ENCODE results near the gene PPP2R5D. TPM values are rescaled to one million over a fixed set of nuclear protein-coding genes. Genes with fewer than 3 reads are reported as not detected.
"Not testable (repeated sequence)": the region's sequence is repeated elsewhere in the genome, so short reads cannot be mapped to it uniquely, and the experiment has no call there.

PPP2R5D gene
- total RNA-seq, 1 donor from 2014 or later: 44.3 TPM

GRCh38 chr6:43036712-43037111 lies 52.3 kb downstream of the PPP2R5D start:
- no peaks in the 10 kb centered on the region for H3K4me1 Mint-ChIP-seq (ENCODE audit: unreplicated experiment)
- H3K36me3 Mint-ChIP-seq (ENCODE audit: unreplicated experiment): peaks cover 43% of the 10 kb centered on the region
- H3K4me3 Mint-ChIP-seq (ENCODE audit: unreplicated experiment): no peak overlapping the region
- H3K27ac Mint-ChIP-seq (ENCODE audit: unreplicated experiment): no peak overlapping the region
- no peaks in the 10 kb centered on the region for H3K27me3 Mint-ChIP-seq (ENCODE audit: unreplicated experiment)
- TF ChIP-seq CTCF (IDR thresholded peaks at IDR 0.05): no peak
- DNase-seq (ENCODE audit: extremely low spot score, unreplicated experiment): no peak
- no peaks in the 10 kb centered on the region for H3K9me3 Mint-ChIP-seq (ENCODE audit: unreplicated experiment)

GRCh38 chr6:43037197-43037596 lies 52.8 kb downstream of the PPP2R5D start:
- H3K27me3 Mint-ChIP-seq (ENCODE audit: unreplicated experiment): no peaks in the 10 kb centered on the region
- H3K27ac Mint-ChIP-seq (ENCODE audit: unreplicated experiment): no peak overlapping the region
- no peaks in the 10 kb centered on the region for H3K4me1 Mint-ChIP-seq (ENCODE audit: unreplicated experiment)
- DNase-seq (ENCODE audit: extremely low spot score, unreplicated experiment): no peak
- no peaks in the 10 kb centered on the region for H3K9me3 Mint-ChIP-seq (ENCODE audit: unreplicated experiment)
- TF ChIP-seq CTCF (IDR thresholded peaks at IDR 0.05): no peak
- H3K36me3 Mint-ChIP-seq (ENCODE audit: unreplicated experiment): peaks cover 39% of the 10 kb centered on the region
- H3K4me3 Mint-ChIP-seq (ENCODE audit: unreplicated experiment): no peak overlapping the region

DNA sequence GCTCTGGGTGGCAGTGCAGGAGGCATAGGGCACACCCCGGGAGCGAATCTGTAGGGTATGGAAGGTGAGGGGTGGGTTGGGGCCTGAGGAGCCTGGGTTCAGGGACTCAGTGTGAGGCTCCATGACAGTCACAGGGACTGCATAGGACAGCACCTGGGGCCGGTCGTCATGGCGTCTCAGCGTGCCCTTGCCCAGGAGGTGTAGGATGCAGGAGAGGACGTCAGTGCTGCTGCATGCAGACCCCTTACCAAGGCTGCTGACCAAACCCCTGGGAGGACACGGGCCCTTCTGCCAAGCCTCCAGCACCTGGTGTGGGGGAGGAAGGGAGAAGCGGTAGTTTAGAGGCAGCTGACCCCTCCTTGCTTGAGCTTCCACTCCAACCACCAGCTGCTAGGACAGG lies 53.3 kb downstream of the PPP2R5D start:
- TF ChIP-seq CTCF (IDR thresholded peaks at IDR 0.05): no peak
- H3K27me3 Mint-ChIP-seq (ENCODE audit: unreplicated experiment): no peaks in the 10 kb centered on the region
- no peak overlapping the region for H3K27ac Mint-ChIP-seq (ENCODE audit: unreplicated experiment)
- no peaks in the 10 kb centered on the region for H3K4me1 Mint-ChIP-seq (ENCODE audit: unreplicated experiment)
- H3K4me3 Mint-ChIP-seq (ENCODE audit: unreplicated experiment): no peak overlapping the region
- no peaks in the 10 kb centered on the region for H3K9me3 Mint-ChIP-seq (ENCODE audit: unreplicated experiment)
- H3K36me3 Mint-ChIP-seq (ENCODE audit: unreplicated experiment): peaks cover 42% of the 10 kb centered on the region
- no peak for DNase-seq (ENCODE audit: extremely low spot score, unreplicated experiment)

DNA sequence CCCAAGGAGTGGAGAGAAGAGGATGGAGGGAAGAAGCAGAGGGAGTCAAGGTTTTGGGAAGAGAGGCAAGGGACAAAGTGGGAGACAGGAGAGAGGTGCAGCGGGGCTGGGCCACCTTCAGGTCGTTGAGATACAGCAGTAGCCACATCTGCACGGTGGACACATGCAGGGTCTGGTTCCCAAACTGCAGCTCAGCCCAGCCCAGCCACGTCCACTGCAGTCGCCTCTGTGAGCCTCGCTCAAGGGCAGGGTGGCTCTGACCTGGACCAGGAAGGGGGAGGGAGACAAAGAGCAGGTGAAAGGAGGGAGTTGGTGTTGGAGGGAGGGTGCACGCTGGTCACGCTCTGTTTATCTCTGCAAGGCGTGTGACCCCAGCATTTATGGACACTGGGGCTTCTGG lies 54.4 kb downstream of the PPP2R5D start:
- no peak overlapping the region for H3K4me3 Mint-ChIP-seq (ENCODE audit: unreplicated experiment)
- no peak for TF ChIP-seq CTCF (IDR thresholded peaks at IDR 0.05)
- H3K9me3 Mint-ChIP-seq (ENCODE audit: unreplicated experiment): no peaks in the 10 kb centered on the region
- no peaks in the 10 kb centered on the region for H3K27me3 Mint-ChIP-seq (ENCODE audit: unreplicated experiment)
- no peak overlapping the region for H3K27ac Mint-ChIP-seq (ENCODE audit: unreplicated experiment)
- H3K4me1 Mint-ChIP-seq (ENCODE audit: unreplicated experiment): no peaks in the 10 kb centered on the region
- H3K36me3 Mint-ChIP-seq (ENCODE audit: unreplicated experiment): peaks cover 45% of the 10 kb centered on the region
- DNase-seq (ENCODE audit: extremely low spot score, unreplicated experiment): no peak

DNA sequence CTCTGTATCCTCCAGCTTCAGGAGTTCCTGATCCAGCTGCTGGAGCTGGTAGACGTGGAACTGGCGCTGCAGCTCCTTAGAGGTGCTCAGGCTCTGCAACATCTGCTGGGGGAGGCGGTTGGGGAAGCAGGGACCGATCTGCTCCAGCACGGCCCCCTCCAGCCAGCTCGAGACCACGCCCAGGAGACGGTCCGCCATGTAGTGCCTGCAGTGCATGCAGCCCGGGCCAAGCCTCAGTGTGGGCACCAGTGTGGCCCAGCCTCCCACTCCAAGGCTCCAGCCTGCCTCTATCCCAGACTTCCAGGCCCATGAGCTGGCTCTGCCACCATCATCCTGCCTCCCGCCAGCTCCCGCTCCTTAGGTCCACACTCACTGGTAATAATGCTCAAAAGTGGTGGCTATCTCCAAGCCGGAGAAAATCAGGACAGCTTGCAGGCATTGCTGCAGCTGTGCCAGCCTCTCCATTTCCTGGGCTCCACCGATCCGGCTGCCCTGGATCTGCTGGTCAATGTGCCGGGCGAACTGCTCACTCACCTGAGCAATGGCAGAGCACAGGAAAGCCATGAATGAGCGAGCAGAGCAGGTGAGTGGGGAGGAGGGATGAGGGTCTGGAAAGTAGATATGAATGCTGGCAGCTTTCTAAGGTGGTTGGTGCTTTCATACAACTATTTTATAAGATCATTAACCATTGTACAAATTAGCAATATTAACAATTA lies 56.3 kb downstream of the PPP2R5D start:
- Mint-ChIP-seq H3K4me1 (ENCODE audit: unreplicated experiment) (no peaks in the 10 kb centered on the region), H3K27me3 (ENCODE audit: unreplicated experiment) (no peaks in the 10 kb centered on the region), H3K4me3 (ENCODE audit: unreplicated experiment) (no peak overlapping the region), H3K36me3 (ENCODE audit: unreplicated experiment) (peaks cover 52% of the 10 kb centered on the region), H3K9me3 (ENCODE audit: unreplicated experiment) (no peaks in the 10 kb centered on the region), H3K27ac (ENCODE audit: unreplicated experiment) (no peak overlapping the region)
- no peak for DNase-seq (ENCODE audit: extremely low spot score, unreplicated experiment)
- no peak for TF ChIP-seq CTCF (IDR thresholded peaks at IDR 0.05)

DNA sequence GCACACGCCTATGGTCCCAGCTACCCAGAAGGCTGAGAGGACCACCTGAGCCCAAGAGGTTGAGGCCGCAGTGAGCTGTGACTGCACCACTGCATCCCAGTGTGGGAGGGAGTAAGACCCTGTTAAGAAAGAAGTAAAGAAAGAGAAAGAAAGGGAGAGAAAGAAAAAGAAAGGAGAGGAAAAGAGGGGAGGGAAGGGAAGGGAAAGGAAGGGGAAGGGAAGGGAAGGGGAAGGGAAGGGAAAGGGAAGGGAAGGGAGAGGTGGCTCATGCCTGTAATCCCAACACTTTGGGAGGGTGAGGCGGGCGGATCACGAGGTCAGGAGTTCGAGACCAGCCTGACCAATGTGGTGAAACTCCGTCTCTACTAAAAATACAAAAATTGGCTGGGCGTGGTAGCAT lies 57.1 kb downstream of the PPP2R5D start:
- H3K4me3 Mint-ChIP-seq (ENCODE audit: unreplicated experiment); H3K4me1 Mint-ChIP-seq (ENCODE audit: unreplicated experiment); H3K27ac Mint-ChIP-seq (ENCODE audit: unreplicated experiment); H3K27me3 Mint-ChIP-seq (ENCODE audit: unreplicated experiment); H3K9me3 Mint-ChIP-seq (ENCODE audit: unreplicated experiment); DNase-seq (ENCODE audit: extremely low spot score, unreplicated experiment): not testable (repeated sequence)
- H3K36me3 Mint-ChIP-seq (ENCODE audit: unreplicated experiment): peaks cover 57% of the 10 kb centered on the region

Data from osteocyte (in vitro differentiated cells).